Measurements from ENCODE around the gene GDI1. TPM values are rescaled to one million over a fixed set of nuclear protein-coding genes. Genes with fewer than 3 reads are reported as not detected.

Gene GDI1
- polyA plus RNA-seq, 1 donor (not counting 4 experiments of a cell fraction or from before 2014, with no cell fraction given) = 61.8 TPM

DNA sequence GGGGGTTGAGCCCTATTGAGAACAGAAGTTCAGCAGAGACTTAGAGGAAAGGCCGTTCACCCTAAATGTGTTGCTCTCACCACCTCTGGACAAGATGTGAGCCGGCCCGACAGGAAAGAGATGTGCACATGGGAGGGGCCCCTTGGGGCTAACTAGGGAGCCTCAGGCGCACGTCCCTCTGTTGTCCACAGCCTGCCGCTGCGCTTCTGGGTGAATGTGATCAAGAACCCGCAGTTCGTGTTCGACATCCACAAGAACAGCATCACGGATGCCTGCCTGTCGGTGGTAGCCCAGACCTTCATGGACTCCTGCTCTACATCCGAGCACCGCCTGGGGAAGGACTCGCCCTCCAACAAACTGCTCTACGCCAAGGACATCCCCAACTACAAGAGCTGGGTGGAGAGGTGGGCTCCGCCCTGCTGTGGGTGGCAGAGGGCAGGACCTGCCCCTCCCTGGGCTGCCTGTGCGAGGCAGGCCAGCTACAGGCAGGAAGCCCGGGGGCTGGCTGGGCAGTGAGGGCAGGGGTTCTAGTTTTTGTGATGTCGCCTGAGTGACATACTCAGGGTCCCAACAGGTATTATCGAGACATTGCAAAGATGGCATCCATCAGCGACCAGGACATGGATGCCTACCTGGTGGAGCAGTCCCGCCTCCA, 34.1 kb downstream of the GDI1 start:
- H3K79me2 ChIP-seq (ENCODE audit: control insufficient read depth, insufficient read depth, low read length) = no peaks in the 10 kb centered on the region
- H3K4me3 ChIP-seq (ENCODE audit: control insufficient read depth in 2 of 3, extremely low read depth in 1 of 3, insufficient read depth in 2 of 3, low read depth in 1 of 3, low read length in 3 of 3) = no peak overlapping the region
- H3K27me3 ChIP-seq (ENCODE audit: control insufficient read depth, extremely low read depth, insufficient read depth, low read length) = no peaks in the 10 kb centered on the region
- no peaks in the 10 kb centered on the region for H3K4me1 ChIP-seq (ENCODE audit: control insufficient read depth, extremely low read depth, insufficient read depth, low read length)
- FAIRE-seq (no peak), DNase-seq (ENCODE audit: low read depth, low spot score) (no peak)
- no peak overlapping the region for H3K9ac ChIP-seq (ENCODE audit: control insufficient read depth, extremely low read depth, insufficient read depth, low read length)
- peaks cover 0 to 5% of the 10 kb centered on the region in 2 experiments for H3K36me3 ChIP-seq (ENCODE audit: control insufficient read depth in 2 of 2, extremely low read depth in 1 of 2, insufficient read depth in 2 of 2, low read length in 2 of 2)
- H4K20me1 ChIP-seq (ENCODE audit: control insufficient read depth, extremely low read depth, insufficient read depth, low read length) = no peaks in the 10 kb centered on the region
- TF ChIP-seq, protein P1, sequence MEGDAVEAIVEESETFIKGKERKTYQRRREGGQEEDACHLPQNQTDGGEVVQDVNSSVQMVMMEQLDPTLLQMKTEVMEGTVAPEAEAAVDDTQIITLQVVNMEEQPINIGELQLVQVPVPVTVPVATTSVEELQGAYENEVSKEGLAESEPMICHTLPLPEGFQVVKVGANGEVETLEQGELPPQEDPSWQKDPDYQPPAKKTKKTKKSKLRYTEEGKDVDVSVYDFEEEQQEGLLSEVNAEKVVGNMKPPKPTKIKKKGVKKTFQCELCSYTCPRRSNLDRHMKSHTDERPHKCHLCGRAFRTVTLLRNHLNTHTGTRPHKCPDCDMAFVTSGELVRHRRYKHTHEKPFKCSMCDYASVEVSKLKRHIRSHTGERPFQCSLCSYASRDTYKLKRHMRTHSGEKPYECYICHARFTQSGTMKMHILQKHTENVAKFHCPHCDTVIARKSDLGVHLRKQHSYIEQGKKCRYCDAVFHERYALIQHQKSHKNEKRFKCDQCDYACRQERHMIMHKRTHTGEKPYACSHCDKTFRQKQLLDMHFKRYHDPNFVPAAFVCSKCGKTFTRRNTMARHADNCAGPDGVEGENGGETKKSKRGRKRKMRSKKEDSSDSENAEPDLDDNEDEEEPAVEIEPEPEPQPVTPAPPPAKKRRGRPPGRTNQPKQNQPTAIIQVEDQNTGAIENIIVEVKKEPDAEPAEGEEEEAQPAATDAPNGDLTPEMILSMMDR (optimal IDR thresholded peaks at IDR 0.05 in 1 of 3, IDR thresholded peaks at IDR 0.05 in 1 of 3, conservative IDR thresholded peaks at IDR 0.05 in 1 of 3; ENCODE audit: extremely low read depth in 1 of 3, insufficient read depth in 2 of 3, low read length in 3 of 3) = no peak
- TF ChIP-seq EZH2 (IDR thresholded peaks at IDR 0.05; ENCODE audit: low read length) = no peak
- peaks cover 2% of the 10 kb centered on the region for H3K9me3 ChIP-seq (ENCODE audit: control insufficient read depth, low read depth, low read length)
- no peak overlapping the region for H3K27ac ChIP-seq (ENCODE audit: control insufficient read depth, insufficient read depth, low read length)
- no peak overlapping the region for H2AFZ ChIP-seq (ENCODE audit: control insufficient read depth, low read length)
- dilution Hi-C loops (cut with MboI; ENCODE audit: extremely low pct_ligation_motif_present, low sequenced_read_pairs) = no loop called here
- H3K4me2 ChIP-seq (ENCODE audit: control insufficient read depth, extremely low read depth, insufficient read depth, low read depth, low read length) = no peak overlapping the region
- H3K9me1 ChIP-seq (ENCODE audit: control insufficient read depth, extremely low read depth, insufficient read depth, low read length) = no peaks in the 10 kb centered on the region

DNA sequence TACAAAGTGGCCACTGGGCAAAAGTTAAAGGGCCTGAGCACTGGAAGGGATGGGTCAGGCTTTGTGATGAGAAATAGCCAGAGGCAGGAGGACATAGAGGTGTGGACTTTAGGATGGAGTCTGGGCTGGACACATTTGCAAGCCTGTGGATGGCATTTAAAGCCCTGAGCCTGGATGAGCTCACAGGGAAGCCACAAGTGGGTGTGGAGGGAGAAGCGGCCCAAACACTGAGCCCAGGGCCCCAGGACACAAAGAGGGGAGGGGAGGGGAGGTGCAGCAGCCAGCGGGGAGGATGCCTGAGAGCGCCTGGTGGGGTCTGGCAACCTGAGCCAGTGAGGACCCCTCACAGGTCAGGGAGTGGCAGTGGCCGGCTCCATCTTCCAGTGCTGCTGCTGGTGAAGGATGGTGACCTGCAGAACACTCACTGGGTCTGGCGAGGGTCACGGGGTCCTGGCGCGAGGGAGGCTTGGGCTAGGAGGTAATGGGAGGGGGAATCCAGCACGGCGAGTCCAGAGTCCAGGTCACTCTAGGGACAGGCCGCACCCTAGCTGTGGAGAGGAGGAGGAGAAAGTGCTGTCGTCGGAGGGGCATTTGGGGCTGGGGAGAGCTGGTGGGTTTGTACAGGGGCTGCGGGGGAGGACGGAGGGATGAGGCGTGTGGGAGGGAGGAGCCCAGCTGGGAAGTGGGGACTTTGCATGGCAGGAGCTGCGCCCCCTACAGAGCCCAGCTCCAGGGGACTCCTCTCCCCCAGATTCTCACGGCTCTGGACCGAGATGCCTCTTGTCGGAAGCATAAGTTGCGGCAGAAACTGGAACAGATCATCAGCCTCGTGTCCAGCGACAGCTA, 35.1 kb downstream of the GDI1 start:
- dilution Hi-C loops (cut with MboI; ENCODE audit: extremely low pct_ligation_motif_present, low sequenced_read_pairs) = no loop called here
- Histone ChIP-seq H3K4me3 (ENCODE audit: control insufficient read depth in 2 of 3, extremely low read depth in 1 of 3, insufficient read depth in 2 of 3, low read depth in 1 of 3, low read length in 3 of 3) (no peak overlapping the region), H4K20me1 (ENCODE audit: control insufficient read depth, extremely low read depth, insufficient read depth, low read length) (no peaks in the 10 kb centered on the region), H3K4me2 (ENCODE audit: control insufficient read depth, extremely low read depth, insufficient read depth, low read depth, low read length) (no peak overlapping the region), H3K27ac (ENCODE audit: control insufficient read depth, insufficient read depth, low read length) (no peak overlapping the region), H3K79me2 (ENCODE audit: control insufficient read depth, insufficient read depth, low read length) (no peaks in the 10 kb centered on the region), H2AFZ (ENCODE audit: control insufficient read depth, low read length) (no peak overlapping the region), H3K36me3 (ENCODE audit: control insufficient read depth in 2 of 2, extremely low read depth in 1 of 2, insufficient read depth in 2 of 2, low read length in 2 of 2) (peaks cover 0 to 5% of the 10 kb centered on the region in 2 experiments), H3K9me3 (ENCODE audit: control insufficient read depth, low read depth, low read length) (peaks cover 2% of the 10 kb centered on the region), H3K27me3 (ENCODE audit: control insufficient read depth, extremely low read depth, insufficient read depth, low read length) (no peaks in the 10 kb centered on the region), H3K9ac (ENCODE audit: control insufficient read depth, extremely low read depth, insufficient read depth, low read length) (no peak overlapping the region), H3K4me1 (ENCODE audit: control insufficient read depth, extremely low read depth, insufficient read depth, low read length) (no peaks in the 10 kb centered on the region), H3K9me1 (ENCODE audit: control insufficient read depth, extremely low read depth, insufficient read depth, low read length) (no peaks in the 10 kb centered on the region)
- DNase-seq (ENCODE audit: low read depth, low spot score) = no peak
- TF ChIP-seq, protein P1 (optimal IDR thresholded peaks at IDR 0.05 in 1 of 3, IDR thresholded peaks at IDR 0.05 in 1 of 3, conservative IDR thresholded peaks at IDR 0.05 in 1 of 3; ENCODE audit: extremely low read depth in 1 of 3, insufficient read depth in 2 of 3, low read length in 3 of 3) = no peak
- TF ChIP-seq EZH2 (IDR thresholded peaks at IDR 0.05; ENCODE audit: low read length) = no peak
- no peak for FAIRE-seq
